NCI-H446 treated with DMSO at 0.1 percent for 48 hours (cell line): ENCODE measurements around the gene SLC10A3.

Experiments used
- DNase-seq: peaks from one replicate; lab custom pipeline; 2025; lab: John Stamatoyannopoulos, UW

SLC10A3 gene

DNA sequence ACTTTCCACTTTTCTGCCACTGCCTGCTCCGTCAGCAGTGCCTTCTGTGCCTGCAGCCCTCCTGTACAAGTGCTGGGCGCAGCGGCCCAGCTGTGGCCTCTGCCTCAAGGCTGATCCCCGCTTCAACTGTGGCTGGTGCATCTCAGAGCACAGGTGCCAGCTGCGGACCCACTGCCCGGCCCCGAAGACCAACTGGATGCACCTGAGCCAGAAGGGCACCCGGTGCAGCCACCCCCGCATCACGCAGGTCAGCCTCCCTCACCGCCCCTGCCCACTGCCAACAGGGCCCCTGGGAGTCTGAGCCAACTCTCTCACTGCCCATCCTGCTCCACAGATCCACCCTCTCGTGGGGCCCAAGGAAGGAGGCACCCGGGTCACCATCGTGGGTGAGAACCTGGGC is 24.8 kb downstream of the SLC10A3 start:
- DNase-seq = no peak

GRCh38 chrX:154464806-154465365 is 25.5 kb downstream of the SLC10A3 start:
- DNase-seq = no peak

GRCh38 chrX:154463611-154464220 is 26.7 kb downstream of the SLC10A3 start:
- DNase-seq = no peak

GRCh38 chrX:154462396-154462795 is 28.0 kb downstream of the SLC10A3 start:
- no peak for DNase-seq

GRCh38 chrX:154460326-154460725 is 30.1 kb downstream of the SLC10A3 start:
- DNase-seq = no peak

DNA sequence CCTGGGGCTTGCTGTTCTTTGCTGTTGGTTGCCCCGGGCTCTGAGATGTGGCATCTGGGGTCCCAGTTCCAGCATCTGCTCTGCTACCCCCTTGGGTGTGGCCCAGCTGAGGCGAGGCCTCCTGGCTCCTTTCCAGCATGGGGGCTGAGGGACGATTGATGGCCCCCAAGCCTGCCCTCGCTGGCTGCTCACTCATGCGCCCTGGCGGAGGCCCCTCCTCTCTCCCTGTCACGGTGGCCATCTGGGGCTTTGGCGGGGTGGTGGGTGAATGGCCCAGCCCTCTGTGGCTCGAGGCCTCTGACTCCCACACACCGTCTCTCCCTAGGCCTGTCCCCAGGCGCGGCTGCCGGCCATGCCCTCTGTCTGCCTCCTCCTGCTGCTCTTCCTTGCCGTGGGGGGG is 30.6 kb downstream of the SLC10A3 start:
- DNase-seq = no peak

GRCh38 chrX:154458954-154459778 is 31.3 kb downstream of the SLC10A3 start:
- no peak for DNase-seq

- DNase-seq = no peak
Observed at GRCh38 chrX:154458116-154458953, 32.1 kb downstream of the SLC10A3 start, which contains the start of gene PLXNA3. PLXNA3 (plus strand) TSS chrX:154458281; CDS start chrX:154460184, 1,903 bp downstream.

GRCh38 chrX:154457491-154458115 is 32.8 kb downstream of the SLC10A3 start:
- DNase-seq = no peak

- no peak for DNase-seq
Observed at GRCh38 chrX:154452823-154453222, 37.6 kb downstream of the SLC10A3 start.

GRCh38 chrX:154450312-154450711 is 40.1 kb downstream of the SLC10A3 start:
- DNase-seq = no peak

GRCh38 chrX:154449618-154450017 is 40.8 kb downstream of the SLC10A3 start:
- no peak for DNase-seq

DNA sequence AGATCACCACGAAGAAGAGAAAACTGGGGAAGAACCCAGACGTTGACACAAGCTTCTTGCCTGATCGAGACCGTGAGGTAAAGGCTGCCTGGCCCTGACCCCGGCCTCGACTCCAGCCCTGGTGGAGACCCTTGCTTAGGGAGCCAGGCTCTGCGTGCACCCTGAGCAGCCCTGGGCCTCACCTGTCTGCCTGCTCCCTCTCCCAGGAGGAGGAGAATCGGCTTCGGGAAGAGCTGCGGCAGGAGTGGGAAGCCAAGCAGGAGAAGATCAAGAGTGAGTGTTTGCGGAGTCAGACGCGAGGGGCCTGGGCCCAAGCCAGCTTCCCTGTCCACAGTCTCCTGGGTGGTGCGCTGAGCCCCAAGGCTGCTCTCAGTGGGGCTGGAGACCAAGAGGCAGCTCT is 41.9 kb downstream of the SLC10A3 start:
- DNase-seq = no peak

DNA sequence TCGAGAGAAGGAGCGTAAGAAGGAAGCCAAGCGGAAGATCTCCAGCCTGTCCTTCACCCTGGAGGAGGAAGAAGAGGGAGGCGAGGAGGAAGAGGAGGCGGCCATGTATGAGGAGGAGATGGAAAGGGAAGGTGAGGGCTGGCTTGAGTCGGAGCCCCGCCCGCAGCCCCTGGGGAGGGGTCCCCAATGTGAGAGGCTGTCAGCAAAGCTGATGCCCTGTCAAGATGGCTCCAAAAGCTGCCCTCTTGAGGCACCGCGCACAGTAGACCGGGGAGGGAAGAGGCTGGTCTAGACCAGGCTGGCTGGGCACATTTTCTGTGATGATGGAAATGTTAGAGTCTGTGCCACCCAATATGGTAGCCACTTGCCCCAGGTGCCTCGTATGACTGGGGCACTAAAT is 44.0 kb downstream of the SLC10A3 start:
- no peak for DNase-seq

- DNase-seq = no peak
Observed at GRCh38 chrX:154445776-154446175, 44.7 kb downstream of the SLC10A3 start.

DNA sequence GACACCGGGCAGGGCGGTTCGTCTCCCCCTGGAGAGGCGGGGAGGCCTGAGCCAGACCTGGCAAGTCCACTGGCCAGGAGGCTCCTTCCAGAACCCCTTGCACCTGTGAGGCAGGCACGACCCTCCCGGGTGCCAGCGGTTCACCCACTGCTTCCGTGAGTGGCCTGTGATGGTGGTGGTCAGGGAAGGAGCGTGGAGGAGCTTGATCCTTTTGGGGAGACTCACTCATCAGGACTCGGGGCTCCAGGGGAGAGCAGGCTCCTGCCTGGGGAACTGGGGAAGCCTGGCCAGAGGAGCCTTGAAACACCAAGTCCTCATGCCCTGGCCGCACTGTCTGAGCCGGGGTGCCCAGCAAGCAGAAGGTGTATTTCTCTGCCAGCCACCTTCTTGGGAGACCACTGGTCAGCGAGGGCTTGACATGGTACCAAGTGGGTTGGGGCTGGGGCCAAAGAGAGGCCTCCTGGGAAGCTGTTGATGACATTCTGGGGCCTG is 45.6 kb downstream of the SLC10A3 start:
- no peak for DNase-seq

- DNase-seq = no peak
Observed at GRCh38 chrX:154443992-154444754, 46.3 kb downstream of the SLC10A3 start, which contains the start of gene FAM50A. FAM50A (plus strand) TSS chrX:154444141; CDS start chrX:154444236, 95 bp downstream.

DNA sequence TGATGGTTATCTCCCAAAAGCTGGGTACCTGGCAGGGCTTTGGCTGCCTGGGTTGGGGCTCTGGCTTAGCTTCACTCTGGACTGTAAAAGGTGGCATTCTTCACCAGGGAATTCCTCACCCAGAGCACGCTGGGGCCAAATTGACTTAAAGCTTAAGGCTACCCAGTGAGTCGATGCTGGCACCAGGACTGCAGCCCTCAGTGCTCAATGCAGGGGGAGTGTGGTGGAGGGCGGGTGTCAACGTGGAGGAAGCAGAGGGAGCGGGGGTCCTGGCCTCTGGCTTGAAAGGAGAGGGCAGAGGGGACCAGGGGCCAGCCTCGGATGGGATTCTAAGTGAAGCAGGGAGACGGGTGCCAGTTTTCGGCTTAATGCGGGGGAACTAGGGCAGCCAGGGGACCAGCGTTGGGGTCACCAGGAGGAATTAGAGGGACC is 46.9 kb downstream of the SLC10A3 start:
- no peak for DNase-seq

- no peak for DNase-seq
Observed at GRCh38 chrX:154441984-154442707, 48.3 kb downstream of the SLC10A3 start.

- no peak for DNase-seq
Observed at GRCh38 chrX:154441564-154441963, 48.9 kb downstream of the SLC10A3 start.
